ENCODE data around the gene KCNMA1.

Gene KCNMA1

GRCh38 chr10:77475522-77475921 lies 162.1 kb downstream of the KCNMA1 start:
- no peak for FAIRE-seq

- FAIRE-seq, result no peak
These were observed 162.7 kb downstream of the KCNMA1 start for GRCh38 chr10:77474939-77475338.

GRCh38 chr10:77474386-77474785 lies 163.2 kb downstream of the KCNMA1 start:
- FAIRE-seq, result no peak

- FAIRE-seq, result no peak
These were observed 165.5 kb downstream of the KCNMA1 start for GRCh38 chr10:77472146-77472545.

GRCh38 chr10:77471069-77471536 lies 166.5 kb downstream of the KCNMA1 start:
- no peak for FAIRE-seq

- no peak for FAIRE-seq
These were observed 170.1 kb downstream of the KCNMA1 start for GRCh38 chr10:77467422-77467963.

GRCh38 chr10:77463967-77464745 lies 173.5 kb downstream of the KCNMA1 start:
- no peak for FAIRE-seq

GRCh38 chr10:77463499-77463898 lies 174.1 kb downstream of the KCNMA1 start:
- no peak for FAIRE-seq

GRCh38 chr10:77461636-77462296 lies 175.8 kb downstream of the KCNMA1 start:
- FAIRE-seq, result no peak

GRCh38 chr10:77459905-77460304 lies 177.7 kb downstream of the KCNMA1 start:
- no peak for FAIRE-seq

GRCh38 chr10:77458986-77459590 lies 178.5 kb downstream of the KCNMA1 start:
- FAIRE-seq, result no peak

GRCh38 chr10:77457721-77458120 lies 179.9 kb downstream of the KCNMA1 start:
- FAIRE-seq, result no peak

- no peak for FAIRE-seq
These were observed 180.3 kb downstream of the KCNMA1 start for GRCh38 chr10:77457266-77457665.

- FAIRE-seq, result no peak
These were observed 181.2 kb downstream of the KCNMA1 start for GRCh38 chr10:77456414-77456813.

GRCh38 chr10:77455561-77455960 lies 182.0 kb downstream of the KCNMA1 start:
- FAIRE-seq, result no peak

GRCh38 chr10:77452952-77453564 lies 184.6 kb downstream of the KCNMA1 start:
- FAIRE-seq, result no peak

- no peak for FAIRE-seq
These were observed 185.7 kb downstream of the KCNMA1 start for GRCh38 chr10:77451886-77452285.

GRCh38 chr10:77448226-77448625 lies 189.4 kb downstream of the KCNMA1 start:
- no peak for FAIRE-seq

- no peak for FAIRE-seq
These were observed 190.9 kb downstream of the KCNMA1 start for GRCh38 chr10:77446700-77447099.

- FAIRE-seq, result no peak
These were observed 192.1 kb downstream of the KCNMA1 start for GRCh38 chr10:77445547-77445946.

- no peak for FAIRE-seq
These were observed 193.6 kb downstream of the KCNMA1 start for GRCh38 chr10:77444041-77444440.

GRCh38 chr10:77442699-77443189 lies 194.9 kb downstream of the KCNMA1 start:
- no peak for FAIRE-seq

All from colon (tissue), 2 donors.